Ishikawa (cell line): Measurements from ENCODE around the gene LRRC14B.

Experiments
- FOXM1 ChIP-seq: IDR thresholded peaks from 2 replicates; pipeline ENCODE4 v1.6.1; 2012; ENCODE audit warnings: low read depth, borderline replicate concordance
- RAD21 ChIP-seq: IDR thresholded peaks from 2 replicates; pipeline ENCODE4 v1.6.1; 2012; ENCODE audit warnings: low read depth

GRCh38 chr5:181160-181559 lies 10.1 kb upstream of the LRRC14B start:
- TF ChIP-seq FOXM1 (no peak), RAD21 (no peak)
